ENCODE data around the gene ZNF213.
"Not testable (repeated sequence)": the region's sequence is repeated elsewhere in the genome, so short reads cannot be mapped to it uniquely, and the experiment has no call there.

Gene ZNF213

DNA sequence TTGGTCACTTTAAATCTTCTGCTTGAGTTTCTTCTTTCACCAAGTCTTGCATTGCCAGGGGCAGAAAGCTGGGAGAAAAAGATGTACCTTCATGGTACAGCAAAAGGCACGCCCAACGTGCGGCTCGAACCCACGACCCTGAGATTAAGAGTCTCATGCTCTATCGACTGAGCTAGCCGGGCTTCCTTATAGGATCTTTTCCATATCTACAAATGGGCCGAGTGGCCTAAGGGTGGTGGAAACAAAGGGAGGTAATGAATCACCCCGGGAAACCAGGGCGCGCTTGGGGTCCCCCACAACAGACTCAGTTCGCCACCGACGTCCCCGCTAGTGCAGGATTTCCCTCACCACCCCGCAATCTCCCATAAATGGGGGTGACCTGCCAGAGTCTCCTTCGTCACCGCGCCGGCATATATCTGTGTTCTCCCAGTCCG is 45.6 kb downstream of the ZNF213 start:
- Mint-ChIP-seq H3K4me1 (peaks cover 28% of the 10 kb centered on the region), H3K27ac (no peak overlapping the region), H3K9me3 (no peaks in the 10 kb centered on the region), H3K27me3 (peaks cover 84% of the 10 kb centered on the region), H3K4me3 (peak overlapping the region in 1 of 2 donors; percentile 6)
- ATAC-seq = no peak
- DNase-seq = no peak

DNA sequence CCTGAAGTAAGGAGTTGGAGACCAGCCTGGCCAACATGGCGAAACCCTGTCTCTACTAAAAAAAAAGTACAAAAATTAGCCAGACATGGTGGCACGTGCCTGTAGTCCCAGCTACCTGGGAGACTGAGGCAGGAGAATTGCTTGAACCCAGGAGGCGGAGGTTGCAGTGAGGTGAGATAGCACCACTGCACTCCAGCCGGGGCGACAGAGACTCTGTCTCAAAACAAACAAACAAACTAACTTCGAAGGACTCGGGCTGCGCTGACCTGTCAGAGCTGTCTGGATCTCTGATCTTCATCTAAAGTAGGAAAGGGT is 47.4 kb downstream of the ZNF213 start:
- H3K9me3 Mint-ChIP-seq, ATAC-seq, DNase-seq: not testable (repeated sequence)
- peak overlapping the region; percentile 86 to 95 for H3K4me3 Mint-ChIP-seq
- H3K4me1 Mint-ChIP-seq = peaks cover 32% of the 10 kb centered on the region
- H3K27me3 Mint-ChIP-seq = peaks cover 83% of the 10 kb centered on the region
- peak overlapping the region; percentile 89 to 97 for H3K27ac Mint-ChIP-seq

- no peaks in the 10 kb centered on the region for H3K9me3 Mint-ChIP-seq
- H3K27me3 Mint-ChIP-seq = peaks cover 83% of the 10 kb centered on the region
- H3K27ac Mint-ChIP-seq = peak overlapping the region; percentile 89 to 97
- DNase-seq = peak; percentile 61 to 77
- ATAC-seq = peak; percentile 69
- peak overlapping the region; percentile 86 to 95 for H3K4me3 Mint-ChIP-seq
- peaks cover 38% of the 10 kb centered on the region for H3K4me1 Mint-ChIP-seq
These were observed 48.0 kb downstream of the ZNF213 start for GRCh38 chr16:3182608-3183444.

GRCh38 chr16:3183445-3184139 is 48.8 kb downstream of the ZNF213 start:
- DNase-seq (no peak), ATAC-seq (peak; percentile 29)
- peaks cover 88% of the 10 kb centered on the region for H3K27me3 Mint-ChIP-seq
- H3K9me3 Mint-ChIP-seq = no peaks in the 10 kb centered on the region
- H3K4me1 Mint-ChIP-seq = peaks cover 46% of the 10 kb centered on the region
- H3K4me3 Mint-ChIP-seq = peak overlapping the region; percentile 86 to 95
- H3K27ac Mint-ChIP-seq = peak overlapping the region; percentile 61 to 84

DNA sequence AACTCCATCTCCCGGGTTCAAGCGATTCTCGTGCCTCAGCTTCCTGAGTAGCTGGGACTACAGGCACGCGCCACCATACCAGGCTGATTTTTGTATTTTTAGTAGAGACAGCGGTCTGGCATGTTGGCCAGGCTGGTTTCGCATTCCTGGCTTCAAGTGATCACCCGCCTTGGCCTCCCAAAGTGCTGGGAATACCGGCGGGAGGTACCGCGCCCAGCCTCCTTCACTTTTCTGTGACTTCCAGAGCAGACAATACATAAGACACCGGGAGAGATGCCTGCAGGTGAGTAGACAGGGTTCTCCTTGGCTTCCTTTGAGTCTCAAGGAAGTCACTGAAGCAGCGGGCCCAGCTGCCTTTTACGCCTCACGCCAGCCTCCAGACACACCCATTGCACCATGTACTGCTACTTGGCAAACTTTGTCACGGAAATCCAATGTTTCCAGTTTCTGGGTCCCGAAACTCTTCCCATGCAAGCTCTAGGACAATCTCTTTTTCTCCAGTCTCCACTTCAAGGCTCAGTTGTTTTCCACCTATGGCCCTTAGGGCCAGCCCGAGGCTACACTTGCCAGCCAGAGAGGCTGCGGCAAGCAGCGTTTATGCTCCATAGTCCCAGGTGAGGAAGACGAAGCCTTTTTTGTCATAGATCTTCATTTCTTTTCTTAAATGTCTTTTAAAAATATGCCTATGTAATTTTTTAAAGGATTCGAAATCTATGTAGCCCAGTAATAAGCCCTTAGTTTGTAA is 52.3 kb downstream of the ZNF213 start:
- Mint-ChIP-seq H3K9me3 (no peaks in the 10 kb centered on the region), H3K27ac (peak overlapping the region in 1 of 2 donors; percentile 95), H3K27me3 (peaks cover 92% of the 10 kb centered on the region), H3K4me1 (peaks cover 81% of the 10 kb centered on the region), H3K4me3 (peak overlapping the region in 1 of 2 donors; percentile 93)
- ATAC-seq (no peak), DNase-seq (no peak)

GRCh38 chr16:3187798-3188674 is 53.2 kb downstream of the ZNF213 start, which contains the start of gene OR1F1:
Gene OR1F1 (plus strand): TSS chr16:3188204.
- H3K4me1 Mint-ChIP-seq = peaks cover 73% of the 10 kb centered on the region
- peaks cover 92% of the 10 kb centered on the region for H3K27me3 Mint-ChIP-seq
- peak; percentile 65 for ATAC-seq
- DNase-seq = peak; percentile 82 to 91
- peak within 1 kb of the TSS; percentile 86 to 98 for H3K27ac Mint-ChIP-seq
- no peaks in the 10 kb centered on the region for H3K9me3 Mint-ChIP-seq
- H3K4me3 Mint-ChIP-seq = peak within 1 kb of the TSS; percentile 93

GRCh38 chr16:3188675-3188924 is 53.8 kb downstream of the ZNF213 start:
- H3K4me3 Mint-ChIP-seq = peak overlapping the region; percentile 93
- H3K27me3 Mint-ChIP-seq = peaks cover 92% of the 10 kb centered on the region
- ATAC-seq = no peak
- no peak for DNase-seq
- H3K27ac Mint-ChIP-seq = peak overlapping the region in 1 of 2 donors; percentile 86
- peaks cover 67% of the 10 kb centered on the region for H3K4me1 Mint-ChIP-seq
- no peaks in the 10 kb centered on the region for H3K9me3 Mint-ChIP-seq

- H3K9me3 Mint-ChIP-seq = no peaks in the 10 kb centered on the region
These were observed 54.3 kb downstream of the ZNF213 start for GRCh38 chr16:3188925-3189825.

DNA sequence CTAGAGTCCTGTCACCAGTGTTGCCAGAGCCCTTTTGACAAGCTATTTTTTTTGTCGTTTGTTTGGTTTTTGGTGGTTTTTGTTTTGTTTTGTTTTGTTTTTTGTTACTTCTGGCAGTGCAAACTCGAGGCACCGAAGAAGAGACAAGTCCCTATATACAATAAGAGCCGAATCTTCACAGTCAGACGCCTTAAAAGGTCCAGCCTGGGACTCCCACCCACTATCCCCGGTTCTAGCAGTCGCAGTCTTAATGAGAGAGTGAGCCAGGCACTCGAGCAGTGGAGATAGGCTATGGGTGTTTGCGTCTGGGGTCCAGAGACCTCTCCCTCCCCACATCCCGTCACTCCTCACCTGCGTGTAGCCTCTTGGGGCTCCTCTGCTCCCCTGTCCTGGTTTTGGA is 55.0 kb downstream of the ZNF213 start:
- Mint-ChIP-seq H3K4me1 (peaks cover 58% of the 10 kb centered on the region), H3K27ac (peak overlapping the region in 1 of 2 donors; percentile 98), H3K27me3 (peaks cover 93% of the 10 kb centered on the region), H3K4me3 (peak overlapping the region; percentile 93), H3K9me3 (no peaks in the 10 kb centered on the region)
- no peak for ATAC-seq
- no peak for DNase-seq

More at GRCh38 chr16:3188925-3189825, 54.3 kb downstream of the ZNF213 start:
- DNase-seq = peak; percentile 67 to 85
- peaks cover 61% of the 10 kb centered on the region for H3K4me1 Mint-ChIP-seq
- H3K27ac Mint-ChIP-seq = peak overlapping the region; percentile 86 to 98
- peak; percentile 70 for ATAC-seq
- peaks cover 92% of the 10 kb centered on the region for H3K27me3 Mint-ChIP-seq
- peak overlapping the region; percentile 93 for H3K4me3 Mint-ChIP-seq

DNA sequence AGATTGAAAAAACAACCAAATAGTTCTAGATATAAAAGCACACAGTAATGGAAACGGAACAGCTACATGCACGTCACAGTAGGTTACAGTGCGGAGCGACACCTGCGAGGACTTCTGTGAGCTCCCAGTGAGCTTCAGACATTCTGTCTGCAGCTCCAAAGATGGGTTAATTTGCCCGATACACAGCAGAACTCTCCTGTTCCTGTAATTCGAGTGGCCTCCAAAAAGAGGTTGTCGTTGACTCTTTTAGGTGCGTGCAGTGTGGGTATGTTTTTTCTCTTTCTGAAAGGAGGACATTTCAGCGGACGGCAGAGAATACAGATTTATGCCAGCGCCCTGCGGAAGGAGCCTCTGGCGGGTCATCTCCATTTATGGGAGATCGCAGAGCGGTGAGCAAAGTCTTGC is 56.1 kb downstream of the ZNF213 start:
- H3K9me3 Mint-ChIP-seq = no peaks in the 10 kb centered on the region
- DNase-seq = no peak
- H3K4me1 Mint-ChIP-seq = peaks cover 58% of the 10 kb centered on the region
- H3K27ac Mint-ChIP-seq = peak overlapping the region; percentile 22 to 88
- peak overlapping the region; percentile 93 for H3K4me3 Mint-ChIP-seq
- ATAC-seq = no peak
- H3K27me3 Mint-ChIP-seq = peaks cover 95% of the 10 kb centered on the region
